ENCODE measurements around the gene CCDC87.

DNA sequence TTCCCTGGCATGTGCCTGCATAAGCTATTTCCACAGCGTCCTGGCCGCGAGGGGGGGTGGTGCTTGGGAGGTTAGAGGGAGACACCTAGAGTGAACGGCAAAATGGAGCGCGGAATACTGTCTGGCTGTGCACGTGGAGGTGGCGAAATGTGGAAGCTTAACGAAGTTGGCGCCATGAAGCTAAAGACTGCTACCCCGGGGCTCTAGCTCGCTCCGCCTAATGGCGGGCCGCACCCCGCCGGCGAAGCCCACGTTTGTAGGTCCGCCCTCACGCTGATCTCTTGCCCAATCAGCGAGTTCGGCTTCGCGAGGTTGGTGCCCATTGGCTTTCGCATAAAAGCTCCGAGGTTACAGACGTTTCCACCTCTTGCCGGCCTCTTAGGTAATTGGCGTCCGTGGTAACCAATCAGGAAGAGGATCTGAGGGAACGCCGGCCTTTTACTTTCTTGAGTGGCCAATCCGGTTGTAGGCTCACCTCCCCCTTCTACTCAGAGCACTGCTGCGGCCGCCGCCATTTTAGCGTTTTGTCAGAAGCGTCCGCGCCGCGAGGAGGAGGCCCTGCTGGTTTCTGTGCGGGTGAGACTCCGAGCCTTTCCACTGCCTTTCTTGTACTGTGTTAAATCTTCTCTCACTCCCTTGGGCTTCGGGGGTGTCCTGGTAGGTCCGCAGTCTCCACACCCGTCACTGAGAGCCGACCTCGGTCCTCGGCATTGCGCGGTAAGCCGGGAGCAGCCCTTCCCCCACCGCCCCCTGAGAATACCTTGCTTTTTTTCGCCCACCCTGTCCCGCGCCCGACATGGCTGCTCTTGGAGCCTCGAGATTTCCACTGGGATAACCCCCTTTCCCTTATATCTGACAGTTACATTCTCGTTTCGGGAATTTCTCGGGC lies 45.6 kb upstream of the CCDC87 start, which contains the start of gene RBM4:
- no peak for TF ChIP-seq EZH2phosphoT487 (IDR thresholded peaks at IDR 0.05; ENCODE audit: borderline replicate concordance)
- TF ChIP-seq, protein P1, sequence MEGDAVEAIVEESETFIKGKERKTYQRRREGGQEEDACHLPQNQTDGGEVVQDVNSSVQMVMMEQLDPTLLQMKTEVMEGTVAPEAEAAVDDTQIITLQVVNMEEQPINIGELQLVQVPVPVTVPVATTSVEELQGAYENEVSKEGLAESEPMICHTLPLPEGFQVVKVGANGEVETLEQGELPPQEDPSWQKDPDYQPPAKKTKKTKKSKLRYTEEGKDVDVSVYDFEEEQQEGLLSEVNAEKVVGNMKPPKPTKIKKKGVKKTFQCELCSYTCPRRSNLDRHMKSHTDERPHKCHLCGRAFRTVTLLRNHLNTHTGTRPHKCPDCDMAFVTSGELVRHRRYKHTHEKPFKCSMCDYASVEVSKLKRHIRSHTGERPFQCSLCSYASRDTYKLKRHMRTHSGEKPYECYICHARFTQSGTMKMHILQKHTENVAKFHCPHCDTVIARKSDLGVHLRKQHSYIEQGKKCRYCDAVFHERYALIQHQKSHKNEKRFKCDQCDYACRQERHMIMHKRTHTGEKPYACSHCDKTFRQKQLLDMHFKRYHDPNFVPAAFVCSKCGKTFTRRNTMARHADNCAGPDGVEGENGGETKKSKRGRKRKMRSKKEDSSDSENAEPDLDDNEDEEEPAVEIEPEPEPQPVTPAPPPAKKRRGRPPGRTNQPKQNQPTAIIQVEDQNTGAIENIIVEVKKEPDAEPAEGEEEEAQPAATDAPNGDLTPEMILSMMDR (conservative IDR thresholded peaks at IDR 0.05; ENCODE audit: low read length) = no peak

Measured in Loucy (cell line).